Measurements from ENCODE around the gene ADAM11.

ADAM11 gene

GRCh38 chr17:44774271-44775135 lies 15.7 kb downstream of the ADAM11 start:
- Histone ChIP-seq H3K4me3 (peak overlapping the region; percentile 45 to 59 (median 53)), H3K27ac (peak overlapping the region in 8 of 21 experiments; percentile 3 to 70 (median 28))

DNA sequence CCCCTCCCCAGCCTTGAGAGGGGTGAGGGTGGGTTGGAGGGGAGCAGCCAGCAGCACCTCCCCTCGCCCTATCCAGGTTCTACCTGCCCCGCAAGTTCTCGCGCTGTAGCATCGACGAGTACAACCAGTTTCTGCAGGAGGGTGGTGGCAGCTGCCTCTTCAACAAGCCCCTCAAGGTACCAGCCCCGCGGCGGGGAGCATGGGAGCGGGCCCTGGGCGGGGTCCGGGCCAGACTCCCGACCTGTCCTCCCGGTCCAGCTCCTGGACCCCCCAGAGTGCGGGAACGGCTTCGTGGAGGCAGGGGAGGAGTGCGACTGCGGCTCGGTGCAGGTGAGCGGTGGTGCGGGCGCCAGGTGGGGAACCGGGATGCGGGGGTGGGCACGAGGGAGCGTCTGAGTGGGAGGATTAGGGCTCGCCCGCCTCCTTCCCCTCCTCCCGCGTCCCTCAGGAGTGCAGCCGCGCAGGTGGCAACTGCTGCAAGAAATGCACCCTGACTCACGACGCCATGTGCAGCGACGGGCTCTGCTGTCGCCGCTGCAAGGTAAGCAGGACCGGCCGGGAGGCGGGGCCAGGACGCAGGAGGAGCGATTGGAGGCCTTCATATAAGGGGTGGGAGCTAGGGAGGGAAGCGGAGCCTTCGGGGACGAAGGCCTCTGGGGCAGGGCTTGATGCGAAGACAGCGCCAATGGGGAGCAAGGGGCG lies 16.5 kb downstream of the ADAM11 start:
- Histone ChIP-seq H3K27ac (peak overlapping the region in 8 of 21 experiments; percentile 6 to 70 (median 29)), H3K4me3 (peak overlapping the region; percentile 45 to 59 (median 53))

- peak overlapping the region; percentile 45 to 59 (median 53) for H3K4me3 ChIP-seq
- H3K27ac ChIP-seq, result peak overlapping the region in 14 of 21 experiments; percentile 6 to 70 (median 30)
Observed at GRCh38 chr17:44775838-44776621, 17.2 kb downstream of the ADAM11 start.

DNA sequence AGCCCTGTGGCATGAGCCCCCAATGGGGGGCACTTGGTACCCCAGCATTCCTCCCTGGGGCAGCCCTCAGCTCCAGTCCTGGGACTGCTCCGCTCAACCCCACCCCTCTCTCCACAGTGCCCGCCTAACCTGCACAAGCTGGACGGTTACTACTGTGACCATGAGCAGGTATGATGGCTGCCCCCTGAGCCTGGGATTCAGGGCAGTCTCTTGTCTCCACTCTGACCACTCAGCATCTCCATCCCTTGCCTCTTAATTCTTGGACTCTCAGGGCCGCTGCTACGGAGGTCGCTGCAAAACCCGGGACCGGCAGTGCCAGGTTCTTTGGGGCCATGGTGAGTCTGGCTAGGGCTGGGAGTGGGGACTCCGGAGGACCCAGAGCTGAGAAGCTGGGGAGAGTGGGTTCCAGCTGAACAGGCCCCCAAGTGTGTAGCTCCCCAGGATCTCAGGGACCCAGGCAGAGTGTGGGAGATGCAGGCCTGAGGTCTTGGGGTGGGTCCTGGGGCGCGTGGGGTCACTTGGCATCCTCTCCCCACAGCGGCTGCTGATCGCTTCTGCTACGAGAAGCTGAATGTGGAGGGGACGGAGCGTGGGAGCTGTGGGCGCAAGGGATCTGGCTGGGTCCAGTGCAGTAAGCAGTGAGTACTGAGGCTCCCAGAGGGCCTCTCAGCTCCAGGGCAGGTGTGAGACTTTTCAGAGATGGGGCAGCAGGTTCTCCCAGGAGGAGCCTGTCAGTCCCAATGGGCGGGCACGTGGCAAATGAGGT lies 18.0 kb downstream of the ADAM11 start:
- Histone ChIP-seq H3K27ac (no peak overlapping the region), H3K4me3 (no peak overlapping the region)

DNA sequence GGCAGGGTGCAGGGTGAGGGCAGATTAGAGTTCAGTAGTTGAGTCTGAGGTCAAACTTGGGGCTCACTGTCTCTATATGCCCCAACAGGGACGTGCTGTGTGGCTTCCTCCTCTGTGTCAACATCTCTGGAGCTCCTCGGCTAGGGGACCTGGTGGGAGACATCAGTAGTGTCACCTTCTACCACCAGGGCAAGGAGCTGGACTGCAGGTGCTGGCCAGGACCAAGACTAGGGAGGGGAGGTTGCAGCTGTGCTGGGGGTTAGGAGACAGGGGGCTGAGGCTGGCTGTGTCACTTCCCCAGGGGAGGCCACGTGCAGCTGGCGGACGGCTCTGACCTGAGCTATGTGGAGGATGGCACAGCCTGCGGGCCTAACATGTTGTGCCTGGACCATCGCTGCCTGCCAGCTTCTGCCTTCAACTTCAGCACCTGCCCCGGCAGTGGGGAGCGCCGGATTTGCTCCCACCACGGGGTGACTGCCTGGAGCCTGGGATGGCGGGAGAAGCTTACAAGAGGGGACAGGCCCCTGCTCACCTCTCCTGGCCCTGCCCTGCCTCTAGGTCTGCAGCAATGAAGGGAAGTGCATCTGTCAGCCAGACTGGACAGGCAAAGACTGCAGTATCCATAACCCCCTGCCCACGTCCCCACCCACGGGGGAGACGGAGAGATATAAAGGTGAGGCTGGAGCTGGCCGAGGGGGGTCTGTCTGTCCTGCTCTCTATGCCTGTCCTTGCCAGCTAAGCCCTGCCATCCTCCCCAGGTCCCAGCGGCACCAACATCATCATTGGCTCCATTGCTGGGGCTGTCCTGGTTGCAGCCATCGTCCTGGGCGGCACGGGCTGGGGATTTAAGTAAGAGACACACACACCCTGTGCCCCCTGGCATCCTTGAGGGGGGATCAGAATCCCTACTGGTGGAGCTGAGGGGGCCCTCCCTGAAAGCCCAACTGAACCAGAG lies 18.9 kb downstream of the ADAM11 start:
- no peak overlapping the region for H3K27ac ChIP-seq
- H3K4me3 ChIP-seq, result no peak overlapping the region

DNA sequence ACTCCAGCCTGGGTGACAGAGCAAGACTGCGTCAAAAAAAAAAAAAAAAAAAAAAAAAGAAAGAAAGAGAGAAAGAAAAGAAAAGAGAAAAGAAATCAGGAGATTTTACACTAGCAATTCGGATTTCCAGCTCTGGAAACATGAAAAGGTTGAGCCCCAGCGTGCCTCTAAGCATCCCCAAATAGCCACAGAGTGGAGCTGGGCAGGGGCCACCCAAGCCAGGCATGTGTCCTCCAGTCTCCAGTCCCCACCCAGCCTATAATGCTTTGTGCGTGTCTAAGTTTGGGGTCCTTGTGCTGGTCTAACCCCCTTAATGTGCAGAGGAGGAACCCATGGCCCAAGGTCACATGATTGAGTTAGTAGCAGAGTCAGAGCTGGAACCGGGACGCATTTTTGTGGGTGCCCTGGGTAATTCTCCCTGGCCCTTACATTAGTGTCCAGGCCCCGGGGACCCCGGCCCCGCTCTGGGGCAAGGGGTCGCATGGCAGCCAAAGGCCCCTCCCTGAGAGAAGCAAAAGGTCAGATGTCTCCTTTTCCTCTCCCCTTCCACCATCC lies 19.9 kb downstream of the ADAM11 start:
- Histone ChIP-seq H3K4me3 (peak overlapping the region in 2 of 7 experiments; percentile 11 to 12), H3K27ac (no peak overlapping the region)

DNA sequence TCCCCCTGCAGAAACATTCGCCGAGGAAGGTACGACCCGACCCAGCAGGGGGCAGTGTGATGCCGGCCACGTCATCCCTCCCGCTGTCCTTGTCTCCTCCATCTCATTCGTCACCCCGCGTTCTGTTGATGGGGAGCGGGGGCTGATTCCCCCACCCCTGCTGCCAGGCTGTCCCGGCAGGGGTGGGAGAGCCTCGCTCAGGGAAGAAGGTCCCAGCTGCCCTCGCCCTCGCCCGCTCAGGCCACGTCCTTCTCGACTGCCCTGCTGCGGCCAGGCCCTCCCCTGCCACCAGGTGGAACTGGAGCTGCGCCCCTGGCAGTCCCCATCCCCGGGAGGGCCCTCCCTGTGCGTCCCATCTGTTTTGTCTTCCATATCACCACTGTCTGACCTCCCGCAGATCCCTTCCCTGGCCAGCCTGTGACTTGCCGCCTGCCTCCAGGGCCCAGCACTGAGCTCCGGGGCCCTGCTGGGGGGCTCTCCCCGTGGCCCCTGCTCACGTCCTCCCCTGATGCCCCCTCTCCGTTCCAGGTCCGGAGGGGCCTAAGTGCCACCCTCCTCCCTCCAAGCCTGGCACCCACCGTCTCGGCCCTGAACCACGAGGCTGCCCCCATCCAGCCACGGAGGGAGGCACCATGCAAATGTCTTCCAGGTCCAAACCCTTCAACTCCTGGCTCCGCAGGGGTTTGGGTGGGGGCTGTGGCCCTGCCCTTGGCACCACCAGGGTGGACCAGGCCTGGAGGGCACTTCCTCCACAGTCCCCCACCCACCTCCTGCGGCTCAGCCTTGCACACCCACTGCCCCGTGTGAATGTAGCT lies 20.6 kb downstream of the ADAM11 start:
- Histone ChIP-seq H3K4me3 (peak overlapping the region in 4 of 7 experiments; percentile 11 to 22 (median 16)), H3K27ac (peak overlapping the region in 2 of 21 experiments; percentile 16 to 18)

GRCh38 chr17:44780161-44780560 lies 21.4 kb downstream of the ADAM11 start:
- H3K27ac ChIP-seq, result no peak overlapping the region
- H3K4me3 ChIP-seq, result no peak overlapping the region

DNA sequence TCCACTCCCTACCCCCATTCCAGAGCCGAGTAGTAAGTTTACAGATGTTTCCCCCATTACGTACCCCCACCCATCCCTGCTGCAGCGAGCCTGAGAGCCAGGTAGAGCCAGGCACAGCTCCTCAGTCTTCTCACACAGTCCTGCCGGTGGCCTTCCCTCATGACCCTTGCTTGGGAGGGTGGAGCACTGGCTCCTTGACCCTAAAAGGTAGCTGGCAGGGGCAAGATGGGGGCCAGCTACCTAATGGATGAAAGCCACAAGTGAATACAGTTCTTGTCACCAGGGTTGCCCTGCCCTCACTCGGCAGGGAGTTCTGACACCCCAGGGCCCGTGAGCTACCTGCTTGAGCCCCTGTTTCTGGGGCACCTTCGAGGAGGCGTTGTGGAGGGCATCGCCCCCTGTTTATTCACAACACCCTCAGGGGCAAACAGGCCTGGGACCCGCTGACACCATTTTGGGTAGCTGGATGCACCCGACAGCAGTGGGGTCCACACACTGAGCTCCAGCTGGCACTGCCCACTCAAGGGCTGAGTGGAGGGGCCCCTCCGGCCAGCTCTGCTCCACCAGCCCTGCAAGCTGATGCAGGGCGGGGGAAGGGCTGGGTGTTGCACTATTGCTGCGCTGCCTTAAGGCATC lies 22.2 kb downstream of the ADAM11 start:
- no peak overlapping the region for H3K27ac ChIP-seq
- H3K4me3 ChIP-seq, result no peak overlapping the region

- Histone ChIP-seq H3K27ac (peak overlapping the region in 3 of 21 experiments; percentile 10 to 48 (median 37)), H3K4me3 (no peak overlapping the region)
Observed at GRCh38 chr17:44781551-44782325, 22.9 kb downstream of the ADAM11 start.

DNA sequence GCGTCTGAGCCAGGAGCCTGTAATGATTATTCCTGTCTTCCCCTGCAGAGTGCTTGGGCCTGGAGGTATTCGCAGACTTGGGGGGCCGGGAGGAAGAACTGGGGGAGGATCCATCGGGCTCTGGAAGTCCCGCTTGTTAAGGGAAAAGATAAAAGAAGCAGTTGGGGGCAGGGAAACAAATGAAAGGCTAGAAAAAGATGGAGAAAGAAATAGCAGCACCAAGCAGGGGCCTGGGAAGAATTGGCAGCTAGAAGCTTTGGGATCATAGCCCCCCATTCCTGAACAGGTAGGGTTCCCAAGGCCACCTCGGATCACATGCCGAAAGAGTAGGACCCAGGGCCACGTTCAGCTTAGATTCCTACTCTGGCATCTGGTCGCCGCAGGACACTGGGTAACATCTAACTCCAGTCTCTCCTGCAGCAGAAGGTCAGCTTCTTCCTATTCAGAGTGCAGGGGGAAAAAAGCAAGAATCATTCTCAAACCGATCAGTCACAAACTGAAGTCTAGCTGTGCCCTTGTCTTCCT lies 23.6 kb downstream of the ADAM11 start:
- Histone ChIP-seq H3K27ac (peak overlapping the region in 3 of 21 experiments; percentile 10 to 48 (median 37)), H3K4me3 (no peak overlapping the region)

- Histone ChIP-seq H3K27ac (no peak overlapping the region), H3K4me3 (no peak overlapping the region)
Observed at GRCh38 chr17:44785921-44786320, 27.1 kb downstream of the ADAM11 start.

GRCh38 chr17:44786551-44787081 lies 27.8 kb downstream of the ADAM11 start:
- H3K4me3 ChIP-seq, result no peak overlapping the region
- H3K27ac ChIP-seq, result no peak overlapping the region

- Histone ChIP-seq H3K27ac (no peak overlapping the region), H3K4me3 (no peak overlapping the region)
Observed at GRCh38 chr17:44787271-44787940, 28.6 kb downstream of the ADAM11 start.

- Histone ChIP-seq H3K27ac (no peak overlapping the region), H3K4me3 (no peak overlapping the region)
Observed at GRCh38 chr17:44788139-44788538, 29.4 kb downstream of the ADAM11 start.
